ENCODE results near the gene MSH5.
A peak's percentile ranks its signal among the peaks of the same experiment; 100 is the strongest.
"Not testable (repeated sequence)": the region's sequence is repeated elsewhere in the genome, so short reads cannot be mapped to it uniquely, and the experiment has no call there.

Gene MSH5

DNA sequence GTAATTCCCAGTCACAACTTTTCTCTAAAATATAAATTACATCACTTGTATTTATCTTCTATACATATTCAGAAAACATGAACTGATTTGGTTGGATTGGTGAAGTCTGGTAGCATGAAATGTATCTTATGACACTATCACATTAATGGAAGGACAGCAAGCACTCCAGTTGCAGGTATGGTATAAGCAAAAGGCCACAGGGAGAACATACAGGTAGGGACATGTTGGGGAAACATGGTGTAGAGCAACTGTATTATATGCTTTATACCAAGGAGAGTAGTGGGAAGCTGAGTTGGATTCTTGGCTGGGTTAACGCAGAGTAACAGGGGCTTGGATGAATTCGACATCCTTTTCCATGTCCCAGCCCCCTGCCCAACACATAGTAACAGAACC, 57.2 kb downstream of the MSH5 start:
- TF ChIP-seq, protein P1, sequence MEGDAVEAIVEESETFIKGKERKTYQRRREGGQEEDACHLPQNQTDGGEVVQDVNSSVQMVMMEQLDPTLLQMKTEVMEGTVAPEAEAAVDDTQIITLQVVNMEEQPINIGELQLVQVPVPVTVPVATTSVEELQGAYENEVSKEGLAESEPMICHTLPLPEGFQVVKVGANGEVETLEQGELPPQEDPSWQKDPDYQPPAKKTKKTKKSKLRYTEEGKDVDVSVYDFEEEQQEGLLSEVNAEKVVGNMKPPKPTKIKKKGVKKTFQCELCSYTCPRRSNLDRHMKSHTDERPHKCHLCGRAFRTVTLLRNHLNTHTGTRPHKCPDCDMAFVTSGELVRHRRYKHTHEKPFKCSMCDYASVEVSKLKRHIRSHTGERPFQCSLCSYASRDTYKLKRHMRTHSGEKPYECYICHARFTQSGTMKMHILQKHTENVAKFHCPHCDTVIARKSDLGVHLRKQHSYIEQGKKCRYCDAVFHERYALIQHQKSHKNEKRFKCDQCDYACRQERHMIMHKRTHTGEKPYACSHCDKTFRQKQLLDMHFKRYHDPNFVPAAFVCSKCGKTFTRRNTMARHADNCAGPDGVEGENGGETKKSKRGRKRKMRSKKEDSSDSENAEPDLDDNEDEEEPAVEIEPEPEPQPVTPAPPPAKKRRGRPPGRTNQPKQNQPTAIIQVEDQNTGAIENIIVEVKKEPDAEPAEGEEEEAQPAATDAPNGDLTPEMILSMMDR (IDR thresholded peaks at IDR 0.05; ENCODE audit: borderline replicate concordance, insufficient read depth, low read depth, low read length) = no peak

DNA sequence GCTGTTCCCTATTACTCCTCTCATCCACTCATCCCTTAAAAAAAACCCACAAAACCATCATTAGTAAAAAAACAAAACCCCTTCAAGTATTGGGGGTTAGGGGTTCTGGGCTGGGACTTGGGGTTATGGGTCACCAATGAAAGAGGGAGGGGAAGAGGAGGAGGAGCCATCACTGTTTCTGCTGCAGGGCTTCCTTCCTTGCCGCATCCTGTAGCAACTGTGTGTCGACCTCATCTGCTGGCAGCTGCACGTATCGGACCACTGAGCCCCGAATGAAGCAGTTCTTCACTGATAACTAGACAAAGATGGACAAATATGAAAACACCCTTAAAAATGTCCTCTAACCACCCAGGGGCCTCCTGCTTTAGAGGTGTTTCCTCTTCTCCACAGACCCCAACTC, 57.8 kb downstream of the MSH5 start:
- TF ChIP-seq, protein P1 (IDR thresholded peaks at IDR 0.05; ENCODE audit: borderline replicate concordance, insufficient read depth, low read depth, low read length) = no peak
- H3K4me3 ChIP-seq (ENCODE audit: low read depth, low read length) = no peak overlapping the region

More for the DNA sequence above, 57.2 kb downstream of the MSH5 start:
- H3K4me3 ChIP-seq (ENCODE audit: low read depth, low read length) = no peak overlapping the region

GRCh38 chr6:31799781-31800180, 60.0 kb downstream of the MSH5 start:
- TF ChIP-seq, protein P1 (IDR thresholded peaks at IDR 0.05; ENCODE audit: borderline replicate concordance, insufficient read depth, low read depth, low read length) = no peak
- H3K4me3 ChIP-seq (ENCODE audit: low read depth, low read length) = no peak overlapping the region

DNA sequence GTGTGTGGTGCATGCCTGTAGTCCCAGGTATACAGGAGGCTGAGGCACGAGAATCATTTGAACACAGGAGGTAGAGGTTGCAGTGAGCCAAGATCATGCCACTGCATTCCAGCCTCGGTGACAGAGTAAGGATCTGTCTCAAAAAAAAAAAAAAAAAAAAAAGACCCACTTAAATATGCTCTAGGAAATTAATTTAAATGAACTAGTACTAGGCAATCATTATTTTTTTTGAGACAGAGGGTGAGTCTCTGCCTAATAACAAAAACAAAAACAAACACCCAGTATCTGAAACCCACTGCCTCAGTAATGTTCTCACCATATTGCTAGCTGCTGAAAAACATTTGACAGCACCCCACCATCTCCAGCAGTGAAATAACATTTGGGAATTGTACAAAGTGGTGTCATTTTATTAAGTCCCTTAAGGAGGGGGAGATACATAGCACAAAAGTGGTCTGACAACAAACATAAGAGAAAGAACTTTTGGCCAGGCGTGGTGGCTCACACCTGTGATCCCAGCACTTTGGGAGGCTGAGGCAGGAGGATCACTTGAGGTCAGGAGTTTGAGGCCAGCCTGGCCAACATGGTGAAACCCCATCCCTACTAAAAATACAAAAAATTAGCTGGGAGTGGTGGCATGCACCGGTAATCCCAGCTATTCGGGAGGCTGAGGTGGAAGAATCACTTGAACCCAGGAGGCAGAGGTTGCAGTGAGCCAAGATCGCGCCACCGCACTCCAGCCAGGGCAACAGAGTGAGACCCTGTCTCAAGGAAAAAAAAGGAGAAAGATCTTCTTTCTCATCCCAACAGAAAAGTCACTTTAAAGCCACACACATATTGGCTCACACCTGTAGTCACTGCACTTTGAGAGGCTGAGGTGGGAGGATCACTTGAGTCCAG, 61.5 kb downstream of the MSH5 start:
- H3K4me3 ChIP-seq (ENCODE audit: low read depth, low read length) = not testable (repeated sequence)

- TF ChIP-seq, protein P1 (IDR thresholded peaks at IDR 0.05; ENCODE audit: borderline replicate concordance, insufficient read depth, low read depth, low read length) = no peak
- H3K4me3 ChIP-seq (ENCODE audit: low read depth, low read length) = peak overlapping the region; percentile 77
Observed at GRCh38 chr6:31805939-31806469, 66.2 kb downstream of the MSH5 start.

- TF ChIP-seq, protein P1 (IDR thresholded peaks at IDR 0.05; ENCODE audit: borderline replicate concordance, insufficient read depth, low read depth, low read length) = peak; percentile 22; the same call in 1 of the 2 replicates
Observed at GRCh38 chr6:31806470-31807272, 66.9 kb downstream of the MSH5 start, which contains the start of gene LSM2. Gene LSM2, minus strand, starts transcription at chr6:31806966. Its CDS starts 209 bp downstream, at chr6:31806757.

GRCh38 chr6:31808599-31808998, 68.8 kb downstream of the MSH5 start:
- not testable (repeated sequence) for H3K4me3 ChIP-seq (ENCODE audit: low read depth, low read length)

More at GRCh38 chr6:31806470-31807272, 66.9 kb downstream of the MSH5 start, which contains the start of gene LSM2:
- H3K4me3 ChIP-seq (ENCODE audit: low read depth, low read length) = peak within 1 kb of the TSS; percentile 77
